Chondrocyte (in vitro differentiated cells): Measurements from ENCODE around the gene TBPL1. TPM values are rescaled to one million over a fixed set of nuclear protein-coding genes. Genes with fewer than 3 reads are reported as not detected.
"Not testable (repeated sequence)": the region's sequence is repeated elsewhere in the genome, so short reads cannot be mapped to it uniquely, and the experiment has no call there.

Source experiments
- DNase-seq: peaks from one replicate; pipeline ENCODE4 v3.0.0; 2021; ENCODE audit warnings: mixed read lengths, low spot score
- H3K27ac Mint-ChIP-seq: one replicate; pipeline ENCODE4 v1.8.0; 2021; ENCODE audit warnings: mild to moderate bottlenecking, moderate library complexity, mixed read lengths; ENCODE audit not compliant: unreplicated experiment
- H3K27me3 Mint-ChIP-seq: 2 replicates; pipeline ENCODE4 v1.8.0; 2021; ENCODE audit warnings: low read depth, mixed read lengths
- H3K36me3 Mint-ChIP-seq: 2 replicates; pipeline ENCODE4 v1.8.0; 2021; ENCODE audit warnings: low read depth, mixed read lengths
- H3K4me1 Mint-ChIP-seq: 2 replicates; pipeline ENCODE4 v1.8.0; 2021; ENCODE audit warnings: low read depth, mild to moderate bottlenecking, mixed read lengths
- H3K4me3 Mint-ChIP-seq: one replicate; pipeline ENCODE4 v1.8.0; 2021; ENCODE audit warnings: mild to moderate bottlenecking, moderate library complexity, mixed read lengths; ENCODE audit not compliant: unreplicated experiment
- H3K9me3 Mint-ChIP-seq: 2 replicates; pipeline ENCODE4 v1.8.0; 2021; ENCODE audit warnings: low read depth, mixed read lengths
- CTCF ChIP-seq: fragments of 200-600 bp; sonication (generic); IDR thresholded peaks from 2 replicates; pipeline ENCODE4 v1.5.0; 2021; ENCODE audit warnings: antibody characterized with exemption, mild to moderate bottlenecking, moderate library complexity
- total RNA-seq: library from RNA; stranded (reverse); gene quantifications from 3 replicates; pipeline ENCODE4 v1.2.1, GENCODE V29; 2021

The TBPL1 gene
- total RNA-seq, 1 donor from 2014 or later: 28.5 TPM

GRCh38 chr6:133965817-133966360, 12.9 kb downstream of the TBPL1 start:
- Mint-ChIP-seq H3K27me3 (no peaks in the 10 kb centered on the region), H3K36me3 (no peaks in the 10 kb centered on the region), H3K27ac (no peak overlapping the region), H3K4me1 (peaks cover 46% of the 10 kb centered on the region), H3K4me3 (no peak overlapping the region), H3K9me3 (no peaks in the 10 kb centered on the region)
- no peak for TF ChIP-seq CTCF
- DNase-seq: no peak

- Mint-ChIP-seq H3K36me3 (no peaks in the 10 kb centered on the region), H3K4me3 (no peak overlapping the region), H3K9me3 (no peaks in the 10 kb centered on the region), H3K27ac (peak overlapping the region; percentile 14), H3K4me1 (peaks cover 52% of the 10 kb centered on the region), H3K27me3 (no peaks in the 10 kb centered on the region)
- DNase-seq: no peak
- TF ChIP-seq CTCF: no peak
Observed at GRCh38 chr6:133966654-133967329, 13.8 kb downstream of the TBPL1 start.

- DNase-seq: no peak
- no peak overlapping the region for H3K27ac Mint-ChIP-seq
- H3K36me3 Mint-ChIP-seq: no peaks in the 10 kb centered on the region
- no peak overlapping the region for H3K4me3 Mint-ChIP-seq
- H3K9me3 Mint-ChIP-seq: no peaks in the 10 kb centered on the region
- peaks cover 52% of the 10 kb centered on the region for H3K4me1 Mint-ChIP-seq
- no peak for TF ChIP-seq CTCF
- no peaks in the 10 kb centered on the region for H3K27me3 Mint-ChIP-seq
Observed at GRCh38 chr6:133967347-133967746, 14.3 kb downstream of the TBPL1 start.

GRCh38 chr6:133967835-133968234, 14.8 kb downstream of the TBPL1 start:
- H3K9me3 Mint-ChIP-seq, H3K36me3 Mint-ChIP-seq, DNase-seq, H3K27me3 Mint-ChIP-seq, H3K4me3 Mint-ChIP-seq: not testable (repeated sequence)
- Mint-ChIP-seq H3K27ac (peak overlapping the region; percentile 56), H3K4me1 (peaks cover 51% of the 10 kb centered on the region)

GRCh38 chr6:133969285-133969920, 16.4 kb downstream of the TBPL1 start:
- Mint-ChIP-seq H3K4me1 (peaks cover 50% of the 10 kb centered on the region), H3K4me3 (no peak overlapping the region), H3K36me3 (no peaks in the 10 kb centered on the region), H3K9me3 (no peaks in the 10 kb centered on the region), H3K27ac (no peak overlapping the region), H3K27me3 (no peaks in the 10 kb centered on the region)
- no peak for DNase-seq
- no peak for TF ChIP-seq CTCF
